Breast epithelium (tissue), 4 donors: ENCODE measurements around the gene ATXN1. TPM values are rescaled to one million over a fixed set of nuclear protein-coding genes. Genes with fewer than 3 reads are reported as not detected.

ENCODE experiments used
- DNase-seq, 2 donors: peaks; one replicate each; pipeline ENCODE4 v3.0.0-alpha.2; 2019; ENCODE audit warnings: low spot score in 2 of 2
- H3K27ac ChIP-seq, 2 donors: fragments of 200-600 bp; sonication (generic) in 1 of 2; one replicate each; pipeline ENCODE4 v1.5.1; 2016 to 2019; ENCODE audit warnings: mild to moderate bottlenecking in 1 of 2
- H3K27me3 ChIP-seq, 2 donors: fragments of 200-600 bp; sonication (generic) in 1 of 2; one replicate each; pipeline versions ENCODE4 v1.5.1 to v1.6.0; 2017 to 2019; ENCODE audit warnings: control low read depth in 1 of 2, mild to moderate bottlenecking in 1 of 2
- H3K36me3 ChIP-seq: fragments of 200-600 bp; one replicate; pipeline ENCODE4 v1.5.1; 2019
- H3K4me1 ChIP-seq, 2 donors: fragments of 200-600 bp; sonication (generic); one replicate each; pipeline ENCODE4 v1.5.1; 2016 to 2019; ENCODE audit warnings: control low read depth in 1 of 2
- H3K4me3 ChIP-seq, 3 donors: fragments of 200-600 bp; sonication (generic); 1 replicate in 2 of 3; 2 replicates in 1 of 3; pipeline ENCODE4 v1.5.1; 2016 to 2019; ENCODE audit warnings: mild to moderate bottlenecking in 3 of 3, moderate library complexity in 2 of 3
- H3K9me3 ChIP-seq, 2 donors: fragments of 200-600 bp; sonication (generic) in 1 of 2; one replicate each; pipeline ENCODE4 v1.5.1; 2016 to 2019; ENCODE audit warnings: control low read depth in 1 of 2
- POLR2A ChIP-seq: fragments of 450-650 bp; IDR thresholded peaks from one replicate; pipeline ENCODE4 v1.6.1; 2016; ENCODE audit warnings: antibody characterized with exemption, mild to moderate bottlenecking, moderate library complexity
- POLR2AphosphoS5 ChIP-seq, 3 donors: sonication (generic); formaldehyde crosslinking; IDR thresholded peaks; one replicate each; pipeline ENCODE4 v1.6.1; 2017; ENCODE audit warnings: antibody characterized with exemption in 3 of 3
- intact Hi-C: fragments of 100-400 bp; cut with DNase I; formaldehyde crosslinking; loops from one replicate; pipeline ENCODE4 v1.15.1; 2023; ENCODE audit warnings: low total_unique reads
- total RNA-seq, 3 donors: library from RNA; depleted of rRNA; stranded (reverse); fragments of >200 nt; gene quantifications; one replicate each; pipeline ENCODE4 v1.1.0, GENCODE V29; 2016
- TF ChIP-seq, protein P1 (sequence below), 3 donors: fragments of 450-650 bp; IDR thresholded peaks; one replicate each; pipeline ENCODE4 v1.5.1; 2016 to 2017; ENCODE audit warnings: antibody characterized with exemption in 3 of 3, mild to moderate bottlenecking in 3 of 3, moderate library complexity in 3 of 3

ATXN1 gene
- total RNA-seq, 3 donors from 2014 or later, result 26.7 to 63.2 (median 37.4) TPM

DNA sequence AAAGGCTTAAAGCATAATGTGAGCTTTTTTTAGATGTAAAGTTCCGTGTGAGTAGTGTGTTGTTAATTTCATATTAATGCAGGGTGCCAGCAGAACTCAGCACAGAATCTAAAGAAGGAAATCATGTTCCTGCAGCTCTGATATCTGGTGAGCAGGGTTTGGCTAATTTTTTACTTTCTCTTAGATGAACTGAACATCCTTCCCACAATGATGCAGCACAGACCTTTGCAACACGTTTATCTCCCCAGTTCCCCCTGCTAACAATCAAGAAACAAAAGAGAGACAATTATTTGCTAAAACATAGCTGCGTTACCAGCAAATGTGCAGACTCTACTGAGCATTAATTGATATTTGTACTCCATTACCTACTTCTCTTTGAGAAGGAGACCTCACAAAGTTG, 39.1 kb upstream of the ATXN1 start:
- H3K27me3 ChIP-seq, result no peaks in the 10 kb centered on the region
- no peak overlapping the region for H3K4me3 ChIP-seq
- no peaks in the 10 kb centered on the region for H3K36me3 ChIP-seq
- TF ChIP-seq POLR2AphosphoS5 (IDR thresholded peaks at IDR 0.05), result no peak
- TF ChIP-seq POLR2A, result no peak
- TF ChIP-seq, protein P1, sequence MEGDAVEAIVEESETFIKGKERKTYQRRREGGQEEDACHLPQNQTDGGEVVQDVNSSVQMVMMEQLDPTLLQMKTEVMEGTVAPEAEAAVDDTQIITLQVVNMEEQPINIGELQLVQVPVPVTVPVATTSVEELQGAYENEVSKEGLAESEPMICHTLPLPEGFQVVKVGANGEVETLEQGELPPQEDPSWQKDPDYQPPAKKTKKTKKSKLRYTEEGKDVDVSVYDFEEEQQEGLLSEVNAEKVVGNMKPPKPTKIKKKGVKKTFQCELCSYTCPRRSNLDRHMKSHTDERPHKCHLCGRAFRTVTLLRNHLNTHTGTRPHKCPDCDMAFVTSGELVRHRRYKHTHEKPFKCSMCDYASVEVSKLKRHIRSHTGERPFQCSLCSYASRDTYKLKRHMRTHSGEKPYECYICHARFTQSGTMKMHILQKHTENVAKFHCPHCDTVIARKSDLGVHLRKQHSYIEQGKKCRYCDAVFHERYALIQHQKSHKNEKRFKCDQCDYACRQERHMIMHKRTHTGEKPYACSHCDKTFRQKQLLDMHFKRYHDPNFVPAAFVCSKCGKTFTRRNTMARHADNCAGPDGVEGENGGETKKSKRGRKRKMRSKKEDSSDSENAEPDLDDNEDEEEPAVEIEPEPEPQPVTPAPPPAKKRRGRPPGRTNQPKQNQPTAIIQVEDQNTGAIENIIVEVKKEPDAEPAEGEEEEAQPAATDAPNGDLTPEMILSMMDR (IDR thresholded peaks at IDR 0.05), result no peak
- H3K4me1 ChIP-seq, result no peaks in the 10 kb centered on the region
- intact Hi-C loops, result no loop called here
- no peaks in the 10 kb centered on the region for H3K9me3 ChIP-seq
- H3K27ac ChIP-seq, result no peak overlapping the region
- no peak for DNase-seq

DNA sequence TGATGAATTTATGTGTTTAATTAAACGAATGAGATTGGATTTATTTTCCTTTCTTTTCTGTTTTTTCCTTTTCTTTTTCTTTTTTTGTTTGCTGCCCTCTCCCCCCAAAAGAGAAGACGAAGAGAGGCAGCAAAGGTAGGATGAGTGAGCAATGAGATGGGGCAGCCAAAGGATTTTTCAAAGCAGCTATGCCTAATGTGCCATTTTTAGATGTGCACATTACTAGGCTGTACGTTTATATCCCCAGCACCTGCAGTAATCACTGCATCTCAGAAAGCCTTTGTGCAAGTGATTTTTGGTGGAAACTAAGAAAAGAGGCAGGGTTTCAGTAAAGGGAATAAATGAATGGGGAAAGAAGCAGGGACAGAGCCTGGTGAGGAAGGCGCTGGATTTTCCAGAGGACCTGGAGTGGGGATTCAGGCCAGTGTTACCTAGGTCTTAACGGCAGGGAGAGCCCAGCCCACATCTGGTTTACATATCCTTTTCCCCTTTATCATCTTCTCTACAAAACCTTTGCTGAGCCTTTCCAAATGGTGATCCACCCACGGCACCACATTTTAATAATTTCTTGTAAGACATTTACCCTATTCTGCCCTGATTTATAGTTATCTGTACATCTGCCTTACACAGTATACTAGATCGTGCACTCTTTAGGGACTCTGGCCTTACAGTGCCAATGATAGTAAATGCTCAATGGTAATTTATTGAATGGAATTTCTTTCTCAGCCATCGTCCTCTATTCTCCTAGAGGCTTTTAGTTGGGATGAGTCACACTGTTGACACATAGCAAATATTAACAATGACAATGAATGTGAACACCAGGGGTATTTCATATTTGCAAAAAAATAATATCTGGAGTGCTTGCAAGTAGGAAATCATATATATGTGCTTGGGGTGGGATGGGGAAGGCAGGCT, 38.3 kb upstream of the ATXN1 start:
- Histone ChIP-seq H3K27ac (no peak overlapping the region), H3K9me3 (no peaks in the 10 kb centered on the region), H3K36me3 (no peaks in the 10 kb centered on the region), H3K4me3 (no peak overlapping the region), H3K4me1 (no peaks in the 10 kb centered on the region), H3K27me3 (no peaks in the 10 kb centered on the region)
- TF ChIP-seq POLR2AphosphoS5 (IDR thresholded peaks at IDR 0.05) (no peak), POLR2A (no peak)
- TF ChIP-seq, protein P1 (IDR thresholded peaks at IDR 0.05), result no peak
- intact Hi-C loops, result loop anchor here (10.0 kb wide), 1 partner anchor 1615 kb away; no protein-coding TSS in a partner anchor
- DNase-seq, result no peak

DNA sequence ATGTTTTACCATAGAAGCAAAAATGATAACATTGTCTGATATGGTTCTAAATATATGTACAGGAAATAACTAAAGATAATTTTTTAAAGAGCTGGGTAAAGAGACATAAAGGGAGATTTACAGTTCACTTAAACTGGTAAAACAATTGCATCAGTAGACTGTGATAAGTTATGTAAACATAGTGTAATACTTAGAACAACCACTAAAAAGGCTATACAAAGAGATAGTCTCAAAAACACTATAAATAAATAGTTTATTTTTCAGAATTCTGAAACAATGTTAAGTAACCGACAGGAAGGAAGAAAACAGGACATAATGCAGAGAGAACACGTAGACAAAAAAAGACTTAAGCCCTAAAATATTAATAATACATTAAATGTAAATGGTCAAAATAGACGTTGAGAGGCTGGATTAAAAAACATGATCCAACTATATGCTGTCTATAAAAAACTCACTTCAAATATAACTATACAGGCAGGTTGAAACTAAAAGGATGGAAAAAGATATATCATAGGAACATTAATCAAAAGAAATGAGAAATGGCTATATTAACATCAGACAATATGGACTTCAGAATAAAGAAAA, 32.7 kb upstream of the ATXN1 start:
- Histone ChIP-seq H3K4me1 (no peaks in the 10 kb centered on the region), H3K4me3 (no peak overlapping the region), H3K36me3 (no peaks in the 10 kb centered on the region), H3K27ac (no peak overlapping the region), H3K27me3 (no peaks in the 10 kb centered on the region), H3K9me3 (peaks cover 0 to 7% of the 10 kb centered on the region in 2 donors)
- TF ChIP-seq, protein P1 (IDR thresholded peaks at IDR 0.05), result no peak
- TF ChIP-seq POLR2A (no peak), POLR2AphosphoS5 (IDR thresholded peaks at IDR 0.05) (no peak)
- DNase-seq, result no peak
- intact Hi-C loops, result loop anchor here (10.0 kb wide), 1 partner anchor 1609 kb away; no protein-coding TSS in a partner anchor

DNA sequence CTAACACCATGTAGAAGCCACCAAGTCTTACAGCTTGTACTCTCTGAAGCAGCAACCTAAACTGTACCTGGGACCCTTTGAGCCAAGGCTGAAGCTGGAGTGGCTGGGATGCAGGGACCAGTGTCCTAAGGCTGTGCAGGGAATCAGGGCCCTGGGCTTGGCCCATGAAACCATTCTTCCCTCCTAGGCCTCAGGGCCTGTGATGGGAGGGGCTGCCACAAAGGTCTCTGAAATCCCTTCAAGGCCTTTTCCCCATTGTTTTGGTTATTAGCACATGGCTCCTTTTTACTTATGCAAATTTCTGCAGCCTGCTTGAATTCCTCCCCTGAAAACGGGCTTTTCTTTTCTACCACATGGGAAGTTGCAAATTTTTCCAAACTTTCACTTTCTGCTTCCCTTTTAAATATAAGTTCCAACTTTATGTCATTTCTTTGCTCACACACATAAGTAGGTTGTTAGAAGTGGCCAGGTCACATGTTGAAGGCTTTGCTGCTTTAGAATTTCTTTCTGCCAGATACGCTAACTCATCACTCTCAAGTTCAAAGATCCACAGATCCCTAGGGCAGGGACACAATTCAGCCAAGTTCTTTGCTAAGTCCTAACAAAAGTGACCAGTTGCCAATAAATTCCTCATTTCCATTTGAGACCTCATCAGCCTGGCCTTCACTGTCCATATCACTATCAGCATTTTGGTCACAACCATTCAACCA, 28.2 kb upstream of the ATXN1 start:
- Histone ChIP-seq H3K4me1 (no peaks in the 10 kb centered on the region), H3K27ac (no peak overlapping the region), H3K27me3 (no peaks in the 10 kb centered on the region), H3K9me3 (peaks cover 0 to 8% of the 10 kb centered on the region in 2 donors), H3K4me3 (no peak overlapping the region), H3K36me3 (no peaks in the 10 kb centered on the region)
- TF ChIP-seq POLR2A (no peak), POLR2AphosphoS5 (IDR thresholded peaks at IDR 0.05) (no peak)
- TF ChIP-seq, protein P1 (IDR thresholded peaks at IDR 0.05), result no peak
- DNase-seq, result no peak
- intact Hi-C loops, result loop anchor here (10.0 kb wide), 1 partner anchor 1605 kb away; no protein-coding TSS in a partner anchor
